Measurements from ENCODE around the gene TOPAZ1. TPM values are rescaled to one million over a fixed set of nuclear protein-coding genes. Genes with fewer than 3 reads are reported as not detected.

TOPAZ1 gene
- not detected for polyA plus RNA-seq (ENCODE audit: low read depth in 6 of 6)

GRCh38 chr3:44241706-44242105, at the start of gene TOPAZ1:
Gene TOPAZ1, plus strand, starts transcription at chr3:44241886. Its CDS starts 168 bp downstream, at chr3:44242054.
- Mint-ChIP-seq H3K27ac (peak within 1 kb of the TSS in 1 of 6 donors; percentile 65), H3K36me3 (no peaks in the 10 kb centered on the region), H3K9me3 (peaks cover 0 to 3% (median 0%) of the 10 kb centered on the region in 7 donors), H3K4me3 (peak within 1 kb of the TSS in 1 of 8 donors; percentile 10), H3K4me1 (no peaks in the 10 kb centered on the region), H3K27me3 (peaks cover 8 to 12% (median 11%) of the 10 kb centered on the region in 3 donors)
- DNase-seq = no peak
- ATAC-seq (ENCODE audit: low read depth in 2 of 2) = no peak

GRCh38 chr3:44198284-44199269, 43.1 kb upstream of the TOPAZ1 start:
- no peaks in the 10 kb centered on the region for H3K9me3 Mint-ChIP-seq
- peaks cover 10 to 26% (median 20%) of the 10 kb centered on the region in 3 donors for H3K27me3 Mint-ChIP-seq
- peak overlapping the region in 1 of 6 donors; percentile 38 for H3K27ac Mint-ChIP-seq
- H3K4me1 Mint-ChIP-seq = peaks cover 0 to 1% (median 0%) of the 10 kb centered on the region in 3 donors
- no peaks in the 10 kb centered on the region for H3K36me3 Mint-ChIP-seq
- ATAC-seq (ENCODE audit: low read depth in 2 of 2) = peak in 1 of 2 donors; percentile 61
- peak; percentile 42 for DNase-seq
- H3K4me3 Mint-ChIP-seq = no peak overlapping the region

GRCh38 chr3:44206261-44206660, 35.4 kb upstream of the TOPAZ1 start:
- Mint-ChIP-seq H3K9me3 (no peaks in the 10 kb centered on the region), H3K4me3 (no peak overlapping the region), H3K27me3 (peaks cover 5 to 36% (median 17%) of the 10 kb centered on the region in 3 donors), H3K36me3 (no peaks in the 10 kb centered on the region), H3K27ac (no peak overlapping the region), H3K4me1 (no peaks in the 10 kb centered on the region)
- ATAC-seq (ENCODE audit: low read depth in 2 of 2) (no peak), DNase-seq (no peak)

- Mint-ChIP-seq H3K9me3 (no peaks in the 10 kb centered on the region), H3K4me3 (no peak overlapping the region), H3K4me1 (no peaks in the 10 kb centered on the region), H3K27ac (peak overlapping the region in 1 of 6 donors; percentile 67), H3K27me3 (peaks cover 5 to 36% (median 10%) of the 10 kb centered on the region in 3 donors), H3K36me3 (no peaks in the 10 kb centered on the region)
- no peak for DNase-seq
- no peak for ATAC-seq (ENCODE audit: low read depth in 2 of 2)
Observed at GRCh38 chr3:44206862-44207652, 34.6 kb upstream of the TOPAZ1 start.

GRCh38 chr3:44208086-44208485, 33.6 kb upstream of the TOPAZ1 start:
- H3K36me3 Mint-ChIP-seq = no peaks in the 10 kb centered on the region
- H3K27me3 Mint-ChIP-seq = peaks cover 1 to 34% (median 19%) of the 10 kb centered on the region in 3 donors
- no peak overlapping the region for H3K4me3 Mint-ChIP-seq
- H3K27ac Mint-ChIP-seq = no peak overlapping the region
- no peaks in the 10 kb centered on the region for H3K9me3 Mint-ChIP-seq
- ATAC-seq (ENCODE audit: low read depth in 2 of 2) = no peak
- no peaks in the 10 kb centered on the region for H3K4me1 Mint-ChIP-seq
- no peak for DNase-seq

- Mint-ChIP-seq H3K9me3 (no peaks in the 10 kb centered on the region), H3K36me3 (no peaks in the 10 kb centered on the region), H3K4me1 (no peaks in the 10 kb centered on the region), H3K27ac (no peak overlapping the region), H3K27me3 (peaks cover 0 to 34% (median 19%) of the 10 kb centered on the region in 3 donors), H3K4me3 (no peak overlapping the region)
- DNase-seq (no peak), ATAC-seq (ENCODE audit: low read depth in 2 of 2) (no peak)
Observed at GRCh38 chr3:44208568-44208967, 33.1 kb upstream of the TOPAZ1 start.

- Mint-ChIP-seq H3K4me3 (no peak overlapping the region), H3K27ac (no peak overlapping the region), H3K27me3 (peaks cover 12 to 30% (median 19%) of the 10 kb centered on the region in 3 donors), H3K9me3 (peaks cover 3 to 13% (median 6%) of the 10 kb centered on the region in 7 donors), H3K36me3 (peaks cover 0 to 12% of the 10 kb centered on the region in 2 donors), H3K4me1 (no peaks in the 10 kb centered on the region)
- DNase-seq (no peak), ATAC-seq (ENCODE audit: low read depth in 2 of 2) (no peak)
Observed at GRCh38 chr3:44210967-44211366, 30.7 kb upstream of the TOPAZ1 start.

GRCh38 chr3:44222337-44222736, 19.3 kb upstream of the TOPAZ1 start:
- H3K36me3 Mint-ChIP-seq = no peaks in the 10 kb centered on the region
- peaks cover 23 to 37% (median 33%) of the 10 kb centered on the region in 3 donors for H3K27me3 Mint-ChIP-seq
- H3K4me1 Mint-ChIP-seq = no peaks in the 10 kb centered on the region
- no peak overlapping the region for H3K4me3 Mint-ChIP-seq
- ATAC-seq (ENCODE audit: low read depth in 2 of 2) = no peak
- peak overlapping the region in 1 of 6 donors; percentile 50 for H3K27ac Mint-ChIP-seq
- no peak for DNase-seq
- peaks cover 0 to 15% (median 0%) of the 10 kb centered on the region in 7 donors for H3K9me3 Mint-ChIP-seq

- Mint-ChIP-seq H3K36me3 (no peaks in the 10 kb centered on the region), H3K9me3 (peaks cover 0 to 9% (median 0%) of the 10 kb centered on the region in 7 donors), H3K4me3 (no peak overlapping the region), H3K4me1 (no peaks in the 10 kb centered on the region), H3K27ac (no peak overlapping the region), H3K27me3 (peaks cover 20 to 37% (median 33%) of the 10 kb centered on the region in 3 donors)
- DNase-seq = no peak
- ATAC-seq (ENCODE audit: low read depth in 2 of 2) = no peak
Observed at GRCh38 chr3:44223299-44223698, 18.4 kb upstream of the TOPAZ1 start.

- ATAC-seq (ENCODE audit: low read depth in 2 of 2) (no peak), DNase-seq (no peak)
- Mint-ChIP-seq H3K4me1 (no peaks in the 10 kb centered on the region), H3K36me3 (no peaks in the 10 kb centered on the region), H3K4me3 (no peak overlapping the region), H3K27me3 (peaks cover 16 to 37% (median 33%) of the 10 kb centered on the region in 3 donors), H3K27ac (no peak overlapping the region), H3K9me3 (peaks cover 0 to 2% (median 0%) of the 10 kb centered on the region in 7 donors)
Observed at GRCh38 chr3:44224131-44224530, 17.6 kb upstream of the TOPAZ1 start.

GRCh38 chr3:44226573-44226972, 15.1 kb upstream of the TOPAZ1 start:
- no peak for DNase-seq
- no peak overlapping the region for H3K4me3 Mint-ChIP-seq
- no peaks in the 10 kb centered on the region for H3K36me3 Mint-ChIP-seq
- no peaks in the 10 kb centered on the region for H3K4me1 Mint-ChIP-seq
- peaks cover 10 to 37% (median 33%) of the 10 kb centered on the region in 3 donors for H3K27me3 Mint-ChIP-seq
- no peak for ATAC-seq (ENCODE audit: low read depth in 2 of 2)
- no peaks in the 10 kb centered on the region for H3K9me3 Mint-ChIP-seq
- no peak overlapping the region for H3K27ac Mint-ChIP-seq

- DNase-seq = no peak
- no peak overlapping the region for H3K27ac Mint-ChIP-seq
- ATAC-seq (ENCODE audit: low read depth in 2 of 2) = no peak
- H3K36me3 Mint-ChIP-seq = no peaks in the 10 kb centered on the region
- H3K4me1 Mint-ChIP-seq = no peaks in the 10 kb centered on the region
- H3K4me3 Mint-ChIP-seq = no peak overlapping the region
- no peaks in the 10 kb centered on the region for H3K9me3 Mint-ChIP-seq
- H3K27me3 Mint-ChIP-seq = peaks cover 6 to 30% (median 25%) of the 10 kb centered on the region in 3 donors
Observed at GRCh38 chr3:44227632-44228031, 14.1 kb upstream of the TOPAZ1 start.

GRCh38 chr3:44228900-44229299, 12.8 kb upstream of the TOPAZ1 start:
- no peak overlapping the region for H3K27ac Mint-ChIP-seq
- no peaks in the 10 kb centered on the region for H3K36me3 Mint-ChIP-seq
- DNase-seq = no peak
- peaks cover 6 to 18% (median 18%) of the 10 kb centered on the region in 3 donors for H3K27me3 Mint-ChIP-seq
- no peaks in the 10 kb centered on the region for H3K9me3 Mint-ChIP-seq
- ATAC-seq (ENCODE audit: low read depth in 2 of 2) = no peak
- no peak overlapping the region for H3K4me3 Mint-ChIP-seq
- H3K4me1 Mint-ChIP-seq = no peaks in the 10 kb centered on the region
